Activated CD4-positive, alpha-beta memory T cell treated with anti-CD3 and anti-CD28 coated beads, Interleukin-2, amount 10 ng/mL, durations not matched to agents 7 days and 5 days (primary cell): ENCODE data around the gene NHSL1. TPM values are rescaled to one million over a fixed set of nuclear protein-coding genes. Genes with fewer than 3 reads are reported as not detected.
A peak's percentile ranks its signal among the peaks of the same experiment; 100 is the strongest.

Experiments used
- CTCF ChIA-PET: fragments of 350-600 bp; sonication (Branson Sonifier 250); formaldehyde crosslinking; loops from one replicate; lab custom pipeline; 2021; ENCODE audit warnings: antibody characterized with exemption, inconsistent platforms; lab: Charles Lee
- POLR2A ChIA-PET: fragments of 350-600 bp; sonication (Branson Sonifier 250); formaldehyde crosslinking; loops from one replicate; lab custom pipeline; 2021; ENCODE audit warnings: antibody characterized with exemption; lab: Charles Lee
- DNase-seq: peaks from one replicate; pipeline ENCODE4 v3.0.0-alpha.2; 2020
- H3K27ac Mint-ChIP-seq: one replicate; pipeline ENCODE4 v1.8.0; 2021; ENCODE audit warnings: mild to moderate bottlenecking, mixed read lengths
- H3K27me3 Mint-ChIP-seq: one replicate; pipeline ENCODE4 v1.8.0; 2021; ENCODE audit warnings: mixed read lengths
- H3K36me3 Mint-ChIP-seq: one replicate; pipeline ENCODE4 v1.8.0; 2021; ENCODE audit warnings: low read depth, mixed read lengths
- H3K4me1 Mint-ChIP-seq: one replicate; pipeline ENCODE4 v1.8.0; 2021; ENCODE audit warnings: mixed read lengths
- H3K4me3 Mint-ChIP-seq: one replicate; pipeline ENCODE4 v1.8.0; 2021; ENCODE audit warnings: mild to moderate bottlenecking, mixed read lengths
- H3K9me3 Mint-ChIP-seq: one replicate; pipeline ENCODE4 v1.8.0; 2021; ENCODE audit warnings: mixed read lengths
- total RNA-seq, 2 experiments: library from RNA; stranded (reverse); gene quantifications; one replicate each; pipeline ENCODE4 v1.2.3, GENCODE V29; 2021

NHSL1 gene
- total RNA-seq, 2 experiments from 2014 or later, result 1.0 to 1.4 TPM

DNA sequence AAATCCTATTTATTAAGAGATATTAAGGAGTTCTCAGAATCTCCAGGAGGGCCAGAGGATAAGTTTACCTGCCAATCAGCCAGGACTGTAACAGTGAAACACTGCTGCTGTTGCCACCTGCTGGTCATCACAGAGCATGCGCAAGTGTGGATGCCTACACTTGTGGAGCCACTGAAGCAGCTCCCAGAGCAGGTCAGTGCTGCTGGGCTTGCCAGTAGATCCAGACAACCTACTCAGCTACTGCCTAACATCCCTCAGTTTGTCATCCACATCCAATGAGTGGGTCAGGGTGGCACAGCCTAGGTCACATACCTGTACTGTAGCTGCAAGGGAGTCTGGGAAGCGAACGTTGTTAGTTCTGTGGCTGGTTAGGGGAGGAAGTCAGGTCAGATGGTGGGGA, 18.3 kb upstream of the NHSL1 start:
- H3K4me3 Mint-ChIP-seq, result no peak overlapping the region
- no peaks in the 10 kb centered on the region for H3K36me3 Mint-ChIP-seq
- DNase-seq, result peak; percentile 67
- peaks cover 4% of the 10 kb centered on the region for H3K27me3 Mint-ChIP-seq
- POLR2A ChIA-PET, result interaction anchor here (0.5 kb wide), 1 partner anchor 68 kb away, joined by 3 read pairs; no protein-coding TSS in a partner anchor
- CTCF ChIA-PET, result interaction anchor here (0.7 to 7.3 kb wide), 13 partner anchors 9 to 517 kb away, joined by 3 to 74 read pairs (median 3); no protein-coding TSS in a partner anchor
- no peaks in the 10 kb centered on the region for H3K9me3 Mint-ChIP-seq
- H3K4me1 Mint-ChIP-seq, result peaks cover 31% of the 10 kb centered on the region
- H3K27ac Mint-ChIP-seq, result no peak overlapping the region

DNA sequence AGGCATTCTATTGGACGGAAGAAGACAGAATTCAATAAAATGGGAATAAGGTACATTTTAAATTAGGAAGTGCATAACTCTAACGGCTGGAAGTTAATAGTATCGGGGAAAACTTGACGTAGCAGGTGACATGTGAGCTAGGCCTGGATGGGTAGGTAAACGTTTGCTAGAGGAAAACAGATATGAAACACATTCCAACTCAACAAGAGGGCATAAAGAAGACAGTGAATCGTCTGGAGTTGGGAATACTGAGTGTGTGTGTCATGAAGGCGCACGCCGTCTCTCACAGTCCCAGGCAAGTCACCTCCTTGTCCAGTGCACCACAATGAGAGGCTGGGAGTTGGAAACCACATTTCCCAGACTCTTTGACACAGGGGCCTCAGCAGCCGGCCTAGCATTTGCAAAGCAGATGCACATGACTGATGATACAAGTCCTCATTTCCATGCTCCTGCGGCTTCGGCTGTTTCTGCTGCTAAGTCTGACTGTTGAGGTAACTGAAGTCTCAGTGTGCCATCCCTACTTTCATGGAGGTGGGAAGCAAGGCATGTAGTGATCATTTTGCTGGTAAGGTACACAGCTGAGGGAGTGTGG, 16.5 kb upstream of the NHSL1 start:
- no peaks in the 10 kb centered on the region for H3K36me3 Mint-ChIP-seq
- ChIA-PET CTCF (interaction anchor here (1.0 to 7.3 kb wide), 5 partner anchors 11 to 401 kb away, joined by 3 to 74 read pairs (median 5); no protein-coding TSS in a partner anchor), POLR2A (no interaction called here)
- H3K27ac Mint-ChIP-seq, result no peak overlapping the region
- peaks cover 27% of the 10 kb centered on the region for H3K4me1 Mint-ChIP-seq
- H3K9me3 Mint-ChIP-seq, result no peaks in the 10 kb centered on the region
- peaks cover 11% of the 10 kb centered on the region for H3K27me3 Mint-ChIP-seq
- no peak overlapping the region for H3K4me3 Mint-ChIP-seq
- no peak for DNase-seq

DNA sequence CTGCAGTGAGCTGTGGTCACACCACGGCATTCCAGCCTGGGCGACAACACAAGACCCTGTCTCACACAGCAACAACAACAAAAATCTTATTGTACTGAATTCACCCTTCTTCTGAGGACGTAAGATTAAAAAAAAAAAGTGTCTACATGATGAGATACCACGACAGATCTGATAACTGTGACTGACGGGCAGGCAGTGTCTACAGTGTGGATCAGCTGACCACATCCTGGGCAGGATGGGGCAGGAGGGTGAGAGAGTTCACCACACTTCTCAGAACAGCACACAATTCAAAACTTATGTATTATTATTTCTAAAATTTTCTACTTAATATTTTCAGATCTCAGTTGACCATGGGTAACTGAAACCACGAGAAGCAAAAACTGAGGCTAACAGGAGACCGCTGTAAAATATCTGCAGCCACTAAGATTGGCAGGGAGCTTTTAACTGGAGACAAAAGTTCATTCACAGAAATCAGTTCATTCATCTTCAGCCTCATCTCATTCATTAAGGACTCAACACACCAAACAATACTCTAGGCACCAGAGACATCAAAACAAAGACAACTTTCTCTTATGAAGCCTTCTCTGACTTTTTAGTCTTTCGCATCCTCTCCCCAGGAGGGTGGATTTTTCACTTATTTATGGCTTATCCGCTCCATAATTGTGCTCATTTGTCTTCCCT, 15.7 kb upstream of the NHSL1 start:
- Mint-ChIP-seq H3K4me3 (no peak overlapping the region), H3K27ac (peak overlapping the region; percentile 3), H3K36me3 (no peaks in the 10 kb centered on the region), H3K27me3 (peaks cover 11% of the 10 kb centered on the region), H3K9me3 (no peaks in the 10 kb centered on the region), H3K4me1 (peaks cover 25% of the 10 kb centered on the region)
- peak; percentile 73 for DNase-seq
- CTCF ChIA-PET, result interaction anchor here (0.8 to 7.3 kb wide), 5 partner anchors 9 to 399 kb away, joined by 3 to 74 read pairs (median 3); no protein-coding TSS in a partner anchor
- POLR2A ChIA-PET, result no interaction called here

DNA sequence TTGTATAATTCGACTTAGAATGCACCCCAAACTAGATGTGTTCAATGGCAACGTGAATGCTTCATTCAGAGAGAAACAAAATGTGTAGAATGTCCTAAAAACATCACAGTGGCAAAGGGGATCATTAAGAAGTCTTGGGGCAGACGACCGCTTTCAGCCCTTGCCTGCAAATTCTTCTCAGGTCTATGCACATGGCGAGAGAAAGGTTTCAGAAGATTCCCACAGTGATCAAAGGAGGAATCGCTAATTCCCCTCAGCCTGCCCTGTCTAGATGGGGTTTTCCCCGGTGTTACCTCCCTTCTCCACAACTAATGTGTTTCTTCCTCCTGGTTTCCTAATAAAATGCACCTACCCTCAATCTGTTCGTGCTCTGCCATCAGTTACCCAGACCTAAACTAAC, 13.3 kb upstream of the NHSL1 start:
- no peaks in the 10 kb centered on the region for H3K9me3 Mint-ChIP-seq
- peaks cover 10% of the 10 kb centered on the region for H3K27me3 Mint-ChIP-seq
- no peak for DNase-seq
- ChIA-PET POLR2A (no interaction called here), CTCF (interaction anchor here (1.3 to 6.4 kb wide), 2 partner anchors 59 to 84 kb away, joined by 3 to 91 read pairs; no protein-coding TSS in a partner anchor)
- no peak overlapping the region for H3K27ac Mint-ChIP-seq
- H3K36me3 Mint-ChIP-seq, result no peaks in the 10 kb centered on the region
- no peak overlapping the region for H3K4me3 Mint-ChIP-seq
- H3K4me1 Mint-ChIP-seq, result peaks cover 22% of the 10 kb centered on the region

DNA sequence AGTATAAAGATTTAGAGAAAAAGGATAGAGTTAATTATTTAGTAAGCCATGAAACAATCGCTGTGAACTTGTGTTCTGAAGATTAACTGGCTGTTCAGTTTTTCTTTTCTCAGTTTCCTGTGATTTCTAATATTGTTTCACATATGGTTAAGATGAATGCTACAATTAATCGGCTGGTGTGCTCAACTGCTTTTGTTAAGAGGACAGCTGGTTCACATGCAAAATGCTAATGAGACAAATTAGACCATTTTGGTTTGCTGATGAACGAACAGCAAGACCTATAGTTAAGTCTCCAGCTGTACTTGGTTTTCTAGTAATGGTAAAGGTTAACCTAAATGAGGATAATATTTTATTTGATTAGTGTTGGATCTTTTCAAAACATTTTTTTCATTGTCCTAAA, 10.8 kb upstream of the NHSL1 start:
- Mint-ChIP-seq H3K9me3 (no peaks in the 10 kb centered on the region), H3K4me3 (no peak overlapping the region), H3K4me1 (peaks cover 10% of the 10 kb centered on the region), H3K27ac (no peak overlapping the region), H3K36me3 (no peaks in the 10 kb centered on the region), H3K27me3 (peaks cover 9% of the 10 kb centered on the region)
- CTCF ChIA-PET, result interaction anchor here (1.1 to 6.4 kb wide), 12 partner anchors 8 to 403 kb away, joined by 3 to 91 read pairs (median 7); no protein-coding TSS in a partner anchor
- POLR2A ChIA-PET, result interaction anchor here (0.6 to 1.6 kb wide), 2 partner anchors 55 to 394 kb away, joined by 3 to 4 read pairs; no protein-coding TSS in a partner anchor
- no peak for DNase-seq

DNA sequence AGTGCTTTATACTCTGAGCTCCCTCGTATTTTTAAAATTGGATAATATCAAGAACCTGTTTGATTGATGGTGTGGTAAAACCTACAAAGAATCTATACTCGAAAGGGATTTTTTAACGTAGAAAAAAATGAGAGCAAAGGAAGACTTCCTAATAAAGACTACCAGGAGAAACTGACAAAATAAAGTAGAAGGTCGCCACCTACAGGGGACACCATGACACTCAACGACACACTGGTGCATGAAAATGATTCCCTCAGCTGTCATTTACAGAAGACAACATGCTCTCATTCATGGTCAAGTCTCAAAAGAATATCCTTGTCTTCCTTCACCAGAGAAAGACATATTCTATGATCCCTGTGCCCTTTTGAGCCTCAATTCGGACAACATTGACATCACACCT, 10.1 kb upstream of the NHSL1 start:
- H3K4me3 Mint-ChIP-seq, result no peak overlapping the region
- H3K27me3 Mint-ChIP-seq, result peaks cover 9% of the 10 kb centered on the region
- DNase-seq, result peak; percentile 59
- CTCF ChIA-PET, result interaction anchor here (0.7 to 6.4 kb wide), 15 partner anchors 9 to 403 kb away, joined by 3 to 91 read pairs (median 6); no protein-coding TSS in a partner anchor
- H3K27ac Mint-ChIP-seq, result no peak overlapping the region
- peaks cover 2% of the 10 kb centered on the region for H3K4me1 Mint-ChIP-seq
- H3K9me3 Mint-ChIP-seq, result no peaks in the 10 kb centered on the region
- POLR2A ChIA-PET, result interaction anchor here (0.6 to 1.6 kb wide), 3 partner anchors 54 to 393 kb away, joined by 3 to 4 read pairs (median 3); no protein-coding TSS in a partner anchor
- no peaks in the 10 kb centered on the region for H3K36me3 Mint-ChIP-seq

DNA sequence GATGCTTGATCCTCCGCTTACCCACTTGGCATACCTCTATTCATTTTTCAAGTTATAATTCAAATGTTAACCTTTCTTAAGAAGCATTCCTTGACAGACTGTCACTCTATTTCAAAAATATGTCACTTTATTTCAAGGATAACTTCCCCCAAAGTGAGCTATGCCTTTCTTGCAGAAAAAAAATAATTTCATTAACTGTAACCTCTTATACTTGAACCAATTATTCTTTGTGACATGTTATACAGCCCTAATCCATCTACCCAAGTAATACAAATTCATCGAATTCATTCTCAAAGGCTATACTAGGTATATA, 9.3 kb upstream of the NHSL1 start:
- H3K36me3 Mint-ChIP-seq, result no peaks in the 10 kb centered on the region
- H3K4me1 Mint-ChIP-seq, result peaks cover 4% of the 10 kb centered on the region
- H3K9me3 Mint-ChIP-seq, result no peaks in the 10 kb centered on the region
- POLR2A ChIA-PET, result interaction anchor here (1.1 to 1.6 kb wide), 2 partner anchors 53 to 81 kb away, joined by 3 to 4 read pairs; no protein-coding TSS in a partner anchor
- CTCF ChIA-PET, result interaction anchor here (0.7 to 6.4 kb wide), 14 partner anchors 8 to 402 kb away, joined by 3 to 91 read pairs (median 7); no protein-coding TSS in a partner anchor
- no peak for DNase-seq
- H3K27me3 Mint-ChIP-seq, result peaks cover 9% of the 10 kb centered on the region
- no peak overlapping the region for H3K4me3 Mint-ChIP-seq
- H3K27ac Mint-ChIP-seq, result no peak overlapping the region

DNA sequence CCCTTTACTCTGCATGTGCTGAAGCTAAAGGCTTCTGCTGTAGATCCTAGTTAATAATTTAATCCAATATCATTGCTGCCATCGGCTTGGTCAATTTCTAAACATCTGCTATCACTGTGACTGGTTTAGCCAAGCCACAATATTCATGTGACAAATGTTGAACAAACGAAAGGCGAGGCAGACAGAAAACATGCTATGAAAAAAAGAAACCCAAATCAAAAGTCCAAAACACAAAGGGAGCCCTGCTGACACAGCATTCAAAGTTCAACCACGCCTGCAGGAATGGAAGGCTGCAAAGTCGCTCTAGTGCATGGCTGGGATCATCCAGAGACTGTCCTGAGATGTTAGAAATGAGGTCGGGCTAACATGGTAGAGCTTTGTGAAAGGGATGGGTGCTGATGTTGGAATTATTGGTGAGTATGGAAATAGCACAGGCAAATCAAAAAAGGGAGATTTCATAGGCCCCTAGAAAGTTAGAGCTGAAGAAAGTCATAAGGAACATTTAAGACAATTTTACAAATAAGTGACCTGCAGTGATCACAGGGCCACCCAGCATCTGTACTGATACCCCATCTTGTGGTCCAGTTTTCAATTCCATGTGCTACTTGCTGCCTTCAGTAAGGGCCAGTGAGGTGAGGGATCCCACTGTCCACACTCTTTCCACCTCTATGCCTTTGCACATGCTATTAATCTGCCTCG, 8.8 kb upstream of the NHSL1 start:
- no peaks in the 10 kb centered on the region for H3K9me3 Mint-ChIP-seq
- ChIA-PET POLR2A (interaction anchor here (1.1 to 1.6 kb wide), 2 partner anchors 53 to 80 kb away, joined by 3 to 4 read pairs; no protein-coding TSS in a partner anchor), CTCF (interaction anchor here (0.5 to 6.4 kb wide), 13 partner anchors 10 to 461 kb away, joined by 3 to 91 read pairs (median 8); no protein-coding TSS in a partner anchor)

DNA sequence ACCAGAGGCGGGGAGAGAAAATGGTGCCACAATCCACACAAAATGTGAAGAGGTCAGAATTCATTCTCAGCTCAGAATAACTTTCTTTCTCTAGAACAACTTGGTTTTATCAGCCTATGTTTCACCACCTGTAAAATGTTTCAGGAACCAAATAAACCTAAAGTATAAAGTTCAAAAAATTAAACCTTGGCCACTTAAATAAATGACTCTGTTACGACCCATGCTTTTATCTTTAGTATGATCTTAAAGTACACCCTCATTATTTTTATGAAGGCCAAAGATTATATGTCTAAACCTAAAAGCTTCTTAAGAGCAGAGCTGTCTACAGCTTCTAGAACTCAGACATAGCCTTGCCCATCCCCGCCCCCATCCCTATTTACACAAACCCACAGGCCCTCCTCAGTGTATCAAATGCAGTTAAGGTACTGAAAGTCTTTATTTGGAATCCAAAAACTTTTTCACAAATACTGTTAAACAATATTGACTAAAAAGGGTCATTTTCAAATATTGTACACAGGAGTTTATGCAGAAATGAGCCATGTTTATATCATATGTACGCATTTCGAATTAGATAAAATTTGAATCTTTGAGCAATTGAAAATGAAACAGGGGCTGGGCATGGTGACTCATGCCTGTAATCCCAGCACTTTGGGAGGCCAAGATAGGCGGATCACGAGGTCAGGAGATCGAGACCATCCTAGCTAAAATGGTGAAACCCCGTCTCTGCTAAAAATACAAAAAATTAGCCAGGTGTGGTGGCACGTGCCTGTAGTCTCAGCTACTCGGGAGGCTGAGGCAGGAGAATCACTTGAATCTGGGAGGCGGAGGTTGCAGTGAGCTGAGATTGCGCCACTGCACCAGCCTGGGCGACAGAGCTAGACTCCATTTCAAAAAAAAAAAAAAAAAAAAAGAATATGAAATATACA, 5.7 kb upstream of the NHSL1 start:
- peaks cover 11% of the 10 kb centered on the region for H3K27me3 Mint-ChIP-seq
- H3K4me3 Mint-ChIP-seq, result no peak overlapping the region
- no peak for DNase-seq
- no peaks in the 10 kb centered on the region for H3K9me3 Mint-ChIP-seq
- no peak overlapping the region for H3K27ac Mint-ChIP-seq
- H3K4me1 Mint-ChIP-seq, result peaks cover 4% of the 10 kb centered on the region
- ChIA-PET CTCF (interaction anchor here (0.7 kb wide), 3 partner anchors 32 to 72 kb away, joined by 3 to 5 read pairs (median 4); no protein-coding TSS in a partner anchor), POLR2A (no interaction called here)
- no peaks in the 10 kb centered on the region for H3K36me3 Mint-ChIP-seq

More for the DNA sequence above, 8.8 kb upstream of the NHSL1 start:
- H3K27me3 Mint-ChIP-seq, result peaks cover 10% of the 10 kb centered on the region
- H3K36me3 Mint-ChIP-seq, result no peaks in the 10 kb centered on the region
- DNase-seq, result no peak
- H3K4me3 Mint-ChIP-seq, result no peak overlapping the region
- H3K4me1 Mint-ChIP-seq, result peaks cover 4% of the 10 kb centered on the region
- no peak overlapping the region for H3K27ac Mint-ChIP-seq

DNA sequence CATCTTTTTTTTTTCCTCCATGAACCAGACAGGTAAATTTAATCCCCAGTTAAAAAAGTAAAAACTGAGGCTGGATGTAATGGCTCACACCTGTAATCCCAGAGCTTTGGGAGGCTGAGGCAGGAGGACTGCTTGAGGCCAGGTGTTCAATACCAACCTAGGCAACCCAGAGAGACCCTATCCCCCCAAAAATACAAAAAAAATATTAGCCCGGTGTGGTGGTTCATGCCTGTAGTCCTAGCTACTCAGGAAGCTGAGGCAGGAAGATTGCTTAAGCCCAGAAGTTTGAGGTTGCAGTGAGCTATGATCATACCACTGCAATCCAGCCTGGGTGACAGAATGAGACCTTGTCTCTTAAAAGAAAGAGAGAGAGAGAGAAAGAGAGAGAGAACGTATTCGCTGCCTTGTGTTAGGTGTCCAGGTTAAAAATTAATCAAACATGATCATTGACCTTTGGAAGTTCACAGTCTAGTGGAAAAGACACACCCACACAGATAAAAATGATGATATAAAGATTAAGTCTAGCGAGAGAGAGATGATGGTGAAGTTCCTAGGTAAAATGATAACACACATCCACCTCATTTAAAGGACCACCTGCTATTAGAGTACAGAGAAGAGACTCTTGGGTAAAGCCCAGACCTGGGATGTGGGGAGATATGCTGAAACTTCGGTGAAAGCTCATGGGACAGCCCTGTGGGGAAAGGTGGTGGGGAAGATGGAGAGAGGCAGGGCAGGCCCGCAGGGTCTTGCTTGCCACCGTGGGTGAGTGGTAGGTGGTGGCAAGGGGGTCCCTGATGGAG, 4.8 kb upstream of the NHSL1 start:
- no peak overlapping the region for H3K4me3 Mint-ChIP-seq
- ChIA-PET POLR2A (no interaction called here), CTCF (no interaction called here)
- H3K36me3 Mint-ChIP-seq, result no peaks in the 10 kb centered on the region
- peaks cover 4% of the 10 kb centered on the region for H3K4me1 Mint-ChIP-seq
- H3K27ac Mint-ChIP-seq, result no peak overlapping the region
- peaks cover 15% of the 10 kb centered on the region for H3K27me3 Mint-ChIP-seq
- DNase-seq, result no peak
- no peaks in the 10 kb centered on the region for H3K9me3 Mint-ChIP-seq

DNA sequence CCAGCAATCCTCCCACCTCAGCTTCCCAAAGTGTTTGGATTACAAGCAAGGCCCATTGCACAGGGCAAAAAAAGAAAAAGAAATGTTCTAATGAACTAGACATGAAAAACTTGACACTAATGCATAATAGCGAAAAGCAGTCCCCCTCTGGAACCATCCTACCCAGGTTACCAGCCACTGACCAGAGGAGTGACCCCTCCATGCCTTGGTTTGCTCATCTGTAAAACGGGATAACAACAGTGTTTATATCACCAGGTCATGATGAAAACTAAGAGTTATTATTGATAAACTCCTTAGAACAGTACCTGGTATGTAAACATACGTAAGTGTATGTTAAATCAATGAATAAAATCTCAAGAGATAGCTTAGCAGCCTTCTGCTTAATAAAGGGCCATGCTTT, 3.3 kb upstream of the NHSL1 start:
- Mint-ChIP-seq H3K27ac (no peak overlapping the region), H3K4me1 (peaks cover 4% of the 10 kb centered on the region), H3K4me3 (no peak overlapping the region), H3K36me3 (no peaks in the 10 kb centered on the region), H3K9me3 (no peaks in the 10 kb centered on the region), H3K27me3 (peaks cover 22% of the 10 kb centered on the region)
- no peak for DNase-seq
- CTCF ChIA-PET, result no interaction called here
- POLR2A ChIA-PET, result no interaction called here
